IPS-18a (cell line): ENCODE results near the gene FBXL12.
A peak's percentile ranks its signal among the peaks of the same experiment; 100 is the strongest.

Experiments used
- H3K27ac ChIP-seq: one replicate; pipeline ENCODE4 v1.5.1; 2013; ENCODE audit warnings: low read length
- H3K27me3 ChIP-seq: one replicate; pipeline ENCODE4 v1.6.1; 2013; ENCODE audit warnings: mild to moderate bottlenecking, low read length; ENCODE audit not compliant: control insufficient read depth, insufficient read depth
- H3K36me3 ChIP-seq: one replicate; pipeline ENCODE4 v1.6.1; 2013; ENCODE audit warnings: low read depth, low read length; ENCODE audit not compliant: control insufficient read depth
- H3K4me1 ChIP-seq: one replicate; pipeline ENCODE4 v1.6.1; 2013; ENCODE audit warnings: low read depth, low read length; ENCODE audit not compliant: control insufficient read depth
- H3K4me3 ChIP-seq: one replicate; pipeline ENCODE4 v1.5.1; 2013; ENCODE audit warnings: low read length
- H3K9ac ChIP-seq: one replicate; pipeline ENCODE4 v1.6.1; 2013; ENCODE audit warnings: mild to moderate bottlenecking, low read length, moderate library complexity
- H3K9me3 ChIP-seq: one replicate; pipeline ENCODE4 v1.6.1; 2013; ENCODE audit warnings: low read depth, low read length; ENCODE audit not compliant: control insufficient read depth

Gene FBXL12, protein sequence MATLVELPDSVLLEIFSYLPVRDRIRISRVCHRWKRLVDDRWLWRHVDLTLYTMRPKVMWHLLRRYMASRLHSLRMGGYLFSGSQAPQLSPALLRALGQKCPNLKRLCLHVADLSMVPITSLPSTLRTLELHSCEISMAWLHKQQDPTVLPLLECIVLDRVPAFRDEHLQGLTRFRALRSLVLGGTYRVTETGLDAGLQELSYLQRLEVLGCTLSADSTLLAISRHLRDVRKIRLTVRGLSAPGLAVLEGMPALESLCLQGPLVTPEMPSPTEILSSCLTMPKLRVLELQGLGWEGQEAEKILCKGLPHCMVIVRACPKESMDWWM

GRCh38 chr19:9818734-9819595, at the start of gene FBXL12:
Gene FBXL12 (minus strand): TSS chr19:9819079. CDS start chr19:9818813, 266 bp downstream.
- peak within 1 kb of the TSS; percentile 51 for H3K27ac ChIP-seq
- H3K4me1 ChIP-seq = peaks cover 3% of the 10 kb centered on the region
- no peaks in the 10 kb centered on the region for H3K27me3 ChIP-seq
- peak within 1 kb of the TSS; percentile 64 for H3K9ac ChIP-seq
- no peaks in the 10 kb centered on the region for H3K9me3 ChIP-seq
- H3K36me3 ChIP-seq = peaks cover under 1% of the 10 kb centered on the region
- peak within 1 kb of the TSS; percentile 88 for H3K4me3 ChIP-seq

DNA sequence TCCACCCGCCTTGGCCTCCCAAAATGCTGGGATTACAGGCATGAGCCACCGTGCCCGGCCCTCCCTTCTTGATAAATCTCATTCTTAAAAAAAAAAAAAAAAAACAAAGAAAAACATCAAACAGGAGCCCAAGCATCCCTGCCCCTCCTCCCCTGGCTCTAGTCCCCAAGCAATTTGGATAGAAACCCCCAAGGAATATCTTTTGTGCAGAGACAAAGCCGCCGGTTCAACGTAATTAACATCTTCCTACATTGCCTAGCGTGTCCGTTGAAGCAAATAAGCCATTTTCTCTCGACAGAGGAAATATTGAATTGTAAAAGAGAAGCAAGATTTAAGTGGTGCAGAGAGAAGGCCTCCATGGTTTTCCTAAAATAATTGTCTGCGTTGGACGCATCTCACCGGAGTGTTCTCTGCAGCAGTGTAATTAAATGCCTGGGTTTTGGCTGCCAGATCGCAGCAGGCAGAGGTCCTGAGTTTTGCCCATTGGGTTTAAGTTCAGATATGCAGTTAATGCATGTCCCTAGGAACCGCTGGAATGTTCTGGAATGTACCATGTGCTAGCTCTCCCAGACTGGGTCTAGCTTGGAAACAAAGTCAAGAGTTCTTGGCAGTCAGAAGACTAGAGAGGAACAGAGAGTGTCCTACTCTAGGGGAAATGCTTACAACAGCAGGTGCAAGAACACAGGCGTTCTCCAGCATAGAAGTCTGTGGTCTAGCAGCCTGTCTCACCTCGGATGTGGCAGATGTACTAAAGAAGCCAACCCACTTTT, 47.0 kb upstream of the FBXL12 start:
- Histone ChIP-seq H3K9me3 (no peaks in the 10 kb centered on the region), H3K4me1 (peaks cover 6% of the 10 kb centered on the region), H3K27me3 (no peaks in the 10 kb centered on the region), H3K27ac (no peak overlapping the region), H3K9ac (no peak overlapping the region), H3K4me3 (peak overlapping the region; percentile 28), H3K36me3 (no peaks in the 10 kb centered on the region)

DNA sequence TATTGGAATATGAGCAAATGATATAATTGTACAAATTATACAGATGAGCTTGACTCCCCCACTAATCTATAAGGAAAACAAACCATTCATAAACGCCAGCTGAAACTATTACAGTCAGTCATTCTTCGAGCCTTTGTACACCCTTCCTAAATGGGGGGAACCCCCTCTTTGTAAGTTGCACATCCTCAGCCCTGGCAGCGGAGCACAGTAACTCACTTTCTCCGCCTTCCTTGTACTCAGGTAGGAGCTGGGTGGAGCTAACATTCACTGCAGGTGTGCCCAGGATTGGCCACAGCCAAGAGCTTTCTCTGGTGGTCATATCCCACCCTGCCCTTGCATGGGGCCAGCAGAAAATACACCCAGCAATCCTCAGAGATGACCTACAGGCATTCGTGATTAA, 44.9 kb upstream of the FBXL12 start:
- Histone ChIP-seq H3K9me3 (no peaks in the 10 kb centered on the region), H3K9ac (no peak overlapping the region), H3K4me3 (no peak overlapping the region), H3K36me3 (no peaks in the 10 kb centered on the region), H3K4me1 (peaks cover 6% of the 10 kb centered on the region), H3K27ac (no peak overlapping the region), H3K27me3 (no peaks in the 10 kb centered on the region)

DNA sequence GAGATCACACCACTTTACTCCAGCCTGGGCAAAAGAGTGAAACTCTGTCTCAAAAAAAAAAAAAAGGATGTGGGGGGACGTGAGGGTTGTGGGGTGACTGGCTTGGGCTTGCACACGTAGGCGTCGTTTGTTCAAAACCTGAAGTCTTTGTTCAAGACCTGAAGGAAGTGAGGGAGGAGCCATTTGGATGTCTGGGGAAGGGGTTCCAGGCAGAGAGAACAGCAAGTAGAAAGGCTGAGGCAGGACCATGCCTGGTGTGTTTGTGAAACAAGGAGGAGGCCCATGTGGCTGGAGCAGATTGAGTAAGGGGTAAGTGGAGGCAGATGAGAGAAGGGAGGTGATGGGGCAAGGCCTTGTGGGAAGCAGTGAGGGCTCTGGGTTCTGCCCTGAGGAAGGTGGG, 44.1 kb upstream of the FBXL12 start:
- Histone ChIP-seq H3K27ac (no peak overlapping the region), H3K4me3 (no peak overlapping the region), H3K4me1 (peaks cover 6% of the 10 kb centered on the region), H3K9me3 (no peaks in the 10 kb centered on the region), H3K27me3 (no peaks in the 10 kb centered on the region), H3K9ac (no peak overlapping the region), H3K36me3 (no peaks in the 10 kb centered on the region)

GRCh38 chr19:9861503-9861902, 42.6 kb upstream of the FBXL12 start:
- no peaks in the 10 kb centered on the region for H3K27me3 ChIP-seq
- H3K4me1 ChIP-seq = peaks cover 6% of the 10 kb centered on the region
- no peak overlapping the region for H3K4me3 ChIP-seq
- H3K36me3 ChIP-seq = peaks cover 7% of the 10 kb centered on the region
- H3K9me3 ChIP-seq = no peaks in the 10 kb centered on the region
- H3K9ac ChIP-seq = no peak overlapping the region
- no peak overlapping the region for H3K27ac ChIP-seq

GRCh38 chr19:9860407-9860806, 41.5 kb upstream of the FBXL12 start:
- Histone ChIP-seq H3K4me3 (no peak overlapping the region), H3K27ac (no peak overlapping the region), H3K4me1 (no peaks in the 10 kb centered on the region), H3K27me3 (no peaks in the 10 kb centered on the region), H3K9ac (no peak overlapping the region), H3K36me3 (peaks cover 10% of the 10 kb centered on the region), H3K9me3 (no peaks in the 10 kb centered on the region)

DNA sequence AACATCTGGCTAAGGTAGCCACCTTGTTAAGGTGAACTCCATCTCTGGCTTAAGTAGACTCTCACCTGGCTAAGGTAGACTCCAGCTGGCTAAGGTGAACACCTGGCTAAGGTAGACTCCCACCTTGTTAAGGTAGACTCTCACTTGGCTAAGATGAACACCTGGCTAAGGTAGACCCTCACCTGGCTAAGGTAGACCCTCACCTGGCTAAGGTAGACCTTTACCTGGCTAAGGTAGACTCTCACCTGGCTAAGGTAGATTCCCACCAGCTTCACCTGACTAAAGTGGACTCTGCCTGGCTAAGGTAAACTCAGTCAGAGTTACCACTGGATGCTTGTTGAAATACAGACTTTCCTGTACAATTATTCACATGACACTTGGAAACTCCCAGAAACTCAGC, 39.9 kb upstream of the FBXL12 start:
- Histone ChIP-seq H3K27ac (no peak overlapping the region), H3K9ac (no peak overlapping the region), H3K27me3 (no peaks in the 10 kb centered on the region), H3K4me3 (no peak overlapping the region), H3K4me1 (no peaks in the 10 kb centered on the region), H3K9me3 (no peaks in the 10 kb centered on the region), H3K36me3 (peaks cover 16% of the 10 kb centered on the region)

DNA sequence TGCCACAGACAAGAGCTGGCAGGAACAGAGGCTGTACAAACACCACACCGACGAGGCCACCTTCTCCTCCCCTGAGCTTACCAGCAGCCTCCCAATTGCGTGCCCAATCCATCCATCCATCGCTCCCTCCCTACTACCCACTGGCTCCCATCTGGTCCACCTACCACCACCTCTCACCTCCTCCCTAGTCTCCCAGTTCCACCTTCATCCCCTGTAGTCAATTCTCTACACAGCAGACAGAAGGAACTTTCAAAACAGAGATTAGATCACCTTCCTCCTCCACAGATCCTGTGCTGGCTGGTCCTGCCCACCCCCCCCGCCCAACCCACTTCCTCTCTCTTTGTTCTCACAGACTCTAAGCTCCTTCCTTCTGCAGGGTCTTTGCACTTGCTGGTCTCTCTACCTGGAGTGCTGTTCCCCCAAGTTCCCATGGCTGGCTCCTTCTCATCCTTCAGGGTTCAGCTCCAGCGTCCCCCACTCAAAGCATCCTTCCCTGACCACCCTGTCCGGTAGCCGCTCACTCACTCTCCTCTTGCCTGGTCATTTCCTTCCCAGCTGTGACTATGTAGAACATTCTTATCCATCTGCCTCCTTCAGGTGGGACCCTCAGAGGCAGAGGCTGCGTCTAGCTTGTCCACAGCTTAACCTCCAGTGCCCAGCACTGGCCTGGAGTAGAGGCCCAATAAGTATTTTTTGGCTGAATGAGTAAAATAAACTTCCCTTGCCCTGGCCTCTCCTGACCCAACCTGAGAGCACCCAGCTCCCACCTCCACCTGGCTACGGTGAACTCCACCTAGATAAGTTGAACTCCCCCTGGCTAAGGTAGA, 39.3 kb upstream of the FBXL12 start:
- no peak overlapping the region for H3K9ac ChIP-seq
- H3K36me3 ChIP-seq = peaks cover 16% of the 10 kb centered on the region
- no peak overlapping the region for H3K4me3 ChIP-seq
- no peaks in the 10 kb centered on the region for H3K9me3 ChIP-seq
- no peak overlapping the region for H3K27ac ChIP-seq
- no peaks in the 10 kb centered on the region for H3K27me3 ChIP-seq
- H3K4me1 ChIP-seq = no peaks in the 10 kb centered on the region

DNA sequence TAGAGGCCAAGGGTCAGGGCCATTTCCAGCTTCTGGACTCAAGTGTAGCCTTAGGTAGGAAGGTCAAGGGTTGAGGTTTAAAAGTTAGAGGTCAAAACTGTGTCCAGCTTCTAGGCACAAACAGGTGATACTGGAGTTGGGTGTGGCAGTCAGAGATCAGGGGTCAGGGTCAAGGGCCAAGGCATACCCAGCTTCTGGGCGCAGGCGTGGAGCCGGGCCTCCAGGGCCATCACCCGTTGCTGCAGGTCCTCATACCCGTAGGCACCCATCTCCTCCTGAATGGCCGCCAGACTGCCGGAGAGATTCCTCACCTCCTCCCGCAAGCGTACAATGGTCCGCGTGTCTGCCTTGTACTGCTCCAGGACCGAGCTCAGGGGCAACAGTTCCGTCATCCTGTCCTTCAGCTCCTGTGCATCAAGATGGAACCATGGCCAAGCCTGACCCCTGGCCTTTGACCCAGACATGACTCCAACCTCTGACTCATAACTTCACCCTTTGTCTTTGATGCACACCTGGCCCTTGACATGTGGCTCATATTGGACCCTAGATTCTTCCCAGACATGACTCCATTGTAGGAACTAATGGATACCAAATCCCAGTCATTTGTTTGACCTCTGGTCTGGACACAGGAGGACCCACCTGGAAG, 38.3 kb upstream of the FBXL12 start:
- Histone ChIP-seq H3K27ac (no peak overlapping the region), H3K9ac (no peak overlapping the region), H3K9me3 (no peaks in the 10 kb centered on the region)

GRCh38 chr19:9856609-9857008, 37.7 kb upstream of the FBXL12 start:
- Histone ChIP-seq H3K36me3 (peaks cover 16% of the 10 kb centered on the region), H3K27ac (no peak overlapping the region), H3K4me1 (no peaks in the 10 kb centered on the region), H3K9ac (no peak overlapping the region), H3K9me3 (no peaks in the 10 kb centered on the region), H3K27me3 (no peaks in the 10 kb centered on the region), H3K4me3 (no peak overlapping the region)

More for the DNA sequence above, 38.3 kb upstream of the FBXL12 start:
- Histone ChIP-seq H3K27me3 (no peaks in the 10 kb centered on the region), H3K4me3 (no peak overlapping the region), H3K36me3 (peaks cover 16% of the 10 kb centered on the region), H3K4me1 (no peaks in the 10 kb centered on the region)
